GM10266 (cell line): ENCODE measurements around the gene TMEM121.

ENCODE experiments used
- DNase-seq: peaks from one replicate; pipeline ENCODE4 v3.0.0; 2012; ENCODE audit errors: extremely low spot score
- CTCF ChIP-seq: IDR thresholded peaks from 2 replicates; pipeline ENCODE4 v1.5.1; 2012; ENCODE audit warnings: mild to moderate bottlenecking, low read depth; ENCODE audit not compliant: control insufficient read depth, insufficient read depth; ENCODE audit errors: missing control alignments

TMEM121 gene

GRCh38 chr14:105484997-105485393 is 41.4 kb upstream of the TMEM121 start:
- no peak for TF ChIP-seq CTCF
- DNase-seq: no peak

DNA sequence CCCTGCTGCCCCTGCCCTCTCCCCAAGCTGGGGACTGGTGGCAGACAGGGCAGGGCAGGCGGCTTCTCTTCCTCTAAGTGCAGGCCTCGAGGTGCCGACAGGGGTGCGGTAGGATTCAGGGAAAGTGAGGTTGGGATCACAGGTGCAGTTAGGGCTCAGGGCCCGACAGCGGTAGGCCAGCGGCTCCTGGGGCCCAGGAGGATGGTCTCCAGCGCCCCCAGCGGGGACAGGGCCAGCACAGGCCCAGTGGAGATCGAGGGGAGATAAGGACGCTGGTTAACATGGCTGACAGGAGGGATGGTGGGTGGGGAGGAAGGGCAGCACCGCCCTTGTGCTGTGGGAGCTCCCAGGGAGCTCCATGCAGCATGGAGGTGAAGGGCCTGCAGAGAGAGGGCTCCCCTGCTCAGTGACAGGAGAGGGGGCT is 40.6 kb upstream of the TMEM121 start:
- TF ChIP-seq CTCF: peak; percentile 54
- no peak for DNase-seq

GRCh38 chr14:105486163-105486973 is 40.0 kb upstream of the TMEM121 start, which contains the start of gene CRIP1:
Gene CRIP1, plus strand, starts transcription at chr14:105486886. Its CDS starts 374 bp downstream, at chr14:105487260.
- TF ChIP-seq CTCF: no peak
- no peak for DNase-seq

DNA sequence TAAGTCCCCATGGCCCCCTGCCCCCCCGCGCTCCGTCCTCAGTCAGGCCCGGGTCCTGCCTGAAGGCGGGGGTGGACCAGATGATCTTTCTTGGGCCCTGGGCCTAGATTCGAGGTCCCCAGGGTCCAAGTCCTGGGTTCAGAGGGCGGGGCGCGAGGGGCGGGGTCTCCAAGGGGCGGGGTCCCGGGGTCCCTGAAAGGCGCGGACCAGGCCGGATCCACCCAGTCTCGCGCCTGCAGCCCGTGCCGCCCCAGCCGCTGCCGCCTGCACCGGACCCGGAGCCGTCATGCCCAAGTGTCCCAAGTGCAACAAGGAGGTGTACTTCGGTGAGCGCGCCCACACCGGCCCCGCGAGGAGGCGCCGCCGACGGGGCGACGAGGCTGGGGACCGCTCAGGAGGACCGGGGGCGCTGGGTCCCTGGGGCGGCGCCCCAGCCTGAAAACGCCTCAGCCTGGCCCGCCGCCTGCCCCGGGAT is 39.4 kb upstream of the TMEM121 start:
- DNase-seq: no peak
- no peak for TF ChIP-seq CTCF

- no peak for DNase-seq
- TF ChIP-seq CTCF: no peak
Measured at GRCh38 chr14:105487449-105487985, 38.9 kb upstream of the TMEM121 start.

GRCh38 chr14:105487986-105488777 is 38.2 kb upstream of the TMEM121 start:
- no peak for DNase-seq
- peak; percentile 7 for TF ChIP-seq CTCF
